Fibroblast of upper back skin (primary cell): ENCODE data around the gene FNIP2.
"Not testable (repeated sequence)": the region's sequence is repeated elsewhere in the genome, so short reads cannot be mapped to it uniquely, and the experiment has no call there.

Source experiments
- DNase-seq: peaks from one replicate; pipeline ENCODE4 v3.0.0-alpha.2; 2013

Gene FNIP2

GRCh38 chr4:158796370-158797140 lies 27.7 kb downstream of the FNIP2 start:
- DNase-seq = no peak

- DNase-seq = no peak
Measured at GRCh38 chr4:158798062-158798461, 29.2 kb downstream of the FNIP2 start.

GRCh38 chr4:158799013-158799770 lies 30.4 kb downstream of the FNIP2 start:
- no peak for DNase-seq

GRCh38 chr4:158799856-158800255 lies 31.0 kb downstream of the FNIP2 start:
- DNase-seq = no peak

- DNase-seq = no peak
Measured at GRCh38 chr4:158801066-158801465, 32.2 kb downstream of the FNIP2 start.

GRCh38 chr4:158801677-158802076 lies 32.9 kb downstream of the FNIP2 start:
- no peak for DNase-seq

- no peak for DNase-seq
Measured at GRCh38 chr4:158802914-158803313, 34.1 kb downstream of the FNIP2 start.

- no peak for DNase-seq
Measured at GRCh38 chr4:158805635-158806471, 37.0 kb downstream of the FNIP2 start.

- DNase-seq = no peak
Measured at GRCh38 chr4:158807691-158808090, 38.9 kb downstream of the FNIP2 start.

GRCh38 chr4:158808399-158808798 lies 39.6 kb downstream of the FNIP2 start:
- DNase-seq = no peak

- not testable (repeated sequence) for DNase-seq
Measured at GRCh38 chr4:158809208-158809607, 40.4 kb downstream of the FNIP2 start.

GRCh38 chr4:158809611-158810486 lies 41.0 kb downstream of the FNIP2 start:
- peak; percentile 79 for DNase-seq

GRCh38 chr4:158810487-158811215 lies 41.8 kb downstream of the FNIP2 start:
- DNase-seq = peak; percentile 96

GRCh38 chr4:158811216-158811540 lies 42.4 kb downstream of the FNIP2 start:
- DNase-seq = no peak

- DNase-seq = no peak
Measured at GRCh38 chr4:158811704-158812103, 42.9 kb downstream of the FNIP2 start.

GRCh38 chr4:158812133-158812532 lies 43.3 kb downstream of the FNIP2 start:
- no peak for DNase-seq

GRCh38 chr4:158812543-158812942 lies 43.7 kb downstream of the FNIP2 start:
- DNase-seq = no peak

GRCh38 chr4:158813113-158813512 lies 44.3 kb downstream of the FNIP2 start:
- no peak for DNase-seq

GRCh38 chr4:158814207-158814606 lies 45.4 kb downstream of the FNIP2 start:
- no peak for DNase-seq

- peak; percentile 82 for DNase-seq
Measured at GRCh38 chr4:158814636-158815330, 46.0 kb downstream of the FNIP2 start.

GRCh38 chr4:158816955-158817354 lies 48.1 kb downstream of the FNIP2 start:
- no peak for DNase-seq
